H4 (cell line): ENCODE results near the gene NAA60. TPM values are rescaled to one million over a fixed set of nuclear protein-coding genes. Genes with fewer than 3 reads are reported as not detected.

Source experiments
- DNase-seq: peaks from one replicate; pipeline ENCODE4 v3.0.0-alpha.2; 2015; ENCODE audit warnings: low spot score
- total RNA-seq: library from RNA; depleted of rRNA; stranded (reverse); fragments of >200 nt; shearing (Covaris generic); gene quantifications from 2 replicates; pipeline ENCODE4 v1.2.3, GENCODE V29; 2014; rRNA removed

The NAA60 gene
- 2.7 and 8.7 TPM in 2 replicates for total RNA-seq

DNA sequence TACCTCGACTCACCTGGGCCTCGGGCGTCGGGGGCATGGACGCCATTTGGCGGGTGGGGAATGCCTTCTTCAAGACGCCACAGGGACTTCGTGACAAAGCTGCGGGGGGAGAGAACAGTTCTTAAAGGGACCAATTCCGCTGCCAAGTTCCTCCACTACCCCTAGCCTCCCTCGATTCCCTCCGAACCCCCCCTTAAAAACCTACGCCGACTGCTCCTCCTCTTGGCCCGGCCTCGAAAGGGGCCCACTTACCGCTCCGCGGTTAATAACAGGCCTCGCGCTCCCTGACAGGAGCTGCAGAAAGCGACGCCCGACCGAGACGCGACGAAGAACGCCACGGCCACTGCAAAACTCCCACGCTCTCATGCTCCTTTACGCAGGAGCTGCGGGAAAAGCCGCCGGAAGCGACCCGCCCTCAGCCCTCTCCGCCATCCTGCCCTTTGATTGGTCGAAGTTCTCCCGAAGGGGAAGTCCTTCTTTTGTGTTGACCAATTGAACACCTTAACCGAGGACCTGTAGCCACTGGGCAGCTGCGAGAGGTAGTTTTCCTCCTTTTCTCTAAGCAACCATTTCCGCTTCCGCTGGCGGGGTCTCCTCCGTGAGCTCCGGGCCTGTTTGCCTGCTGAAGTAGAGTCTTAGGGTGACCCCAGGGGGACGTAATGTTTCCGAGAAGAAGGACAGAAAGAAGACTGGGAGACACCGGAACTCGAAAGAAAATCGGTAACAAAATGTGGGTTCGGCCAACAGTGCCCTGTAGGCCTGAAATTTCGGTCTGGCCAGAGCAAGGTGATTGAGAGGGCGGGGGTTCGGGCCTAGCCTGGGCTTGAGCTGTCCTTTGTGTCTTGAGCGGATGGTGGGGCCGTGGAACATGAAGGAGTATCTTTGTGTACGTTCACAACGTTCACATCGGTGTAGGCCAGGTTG lies at the start of gene NAA60, which contains the start of gene ZNF597:
NAA60 (plus strand) TSS at position 573 of the 924 bp plus-strand sequence. CDS start 32,548 bp downstream, outside the sequence.
ZNF597 (minus strand) TSS at position 397 of the 924 bp plus-strand sequence; CDS start at position 46, 351 bp downstream.
- peak; percentile 82 for DNase-seq

GRCh38 chr16:3400446-3400778 lies 43.1 kb upstream of the NAA60 start:
- no peak for DNase-seq

- peak; percentile 98 for DNase-seq
These were observed 42.4 kb upstream of the NAA60 start, which contains the start of the genes ZNF174 and ZSCAN32 for GRCh38 chr16:3400779-3401688. TSS of gene ZNF174 (plus strand) at chr16:3401215. CDS start at chr16:3402005, 790 bp downstream. TSS of gene ZSCAN32 (minus strand) at chr16:3401004. CDS start at chr16:3397557, 3,447 bp downstream.

- no peak for DNase-seq
These were observed 41.6 kb upstream of the NAA60 start for GRCh38 chr16:3401719-3402397.

DNA sequence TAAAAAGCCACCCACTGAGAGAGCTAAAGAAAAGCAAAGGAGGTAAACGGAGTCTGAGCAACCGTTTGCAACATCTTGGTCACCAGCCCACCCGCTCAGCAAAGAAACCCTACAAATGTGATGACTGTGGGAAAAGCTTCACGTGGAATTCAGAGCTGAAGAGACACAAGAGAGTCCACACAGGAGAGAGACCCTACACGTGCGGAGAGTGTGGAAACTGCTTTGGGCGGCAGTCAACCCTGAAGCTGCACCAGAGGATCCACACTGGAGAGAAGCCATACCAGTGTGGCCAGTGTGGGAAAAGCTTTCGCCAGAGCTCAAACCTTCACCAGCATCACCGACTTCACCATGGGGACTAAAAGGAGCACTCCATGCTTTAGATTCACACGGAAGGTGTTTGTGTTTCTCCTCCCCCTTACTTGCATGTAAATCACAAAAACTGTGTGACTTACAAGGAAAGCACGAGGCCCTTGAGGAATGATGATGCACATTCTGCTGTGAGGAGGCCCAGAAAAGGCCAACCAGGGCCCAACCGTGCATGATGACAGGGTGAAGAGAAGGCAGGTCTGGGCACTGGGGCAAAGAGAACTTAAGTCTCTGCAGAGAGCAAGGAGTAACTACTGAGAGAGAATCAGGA lies 34.8 kb upstream of the NAA60 start:
- no peak for DNase-seq

- no peak for DNase-seq
These were observed 29.6 kb upstream of the NAA60 start for GRCh38 chr16:3413730-3414379.

DNA sequence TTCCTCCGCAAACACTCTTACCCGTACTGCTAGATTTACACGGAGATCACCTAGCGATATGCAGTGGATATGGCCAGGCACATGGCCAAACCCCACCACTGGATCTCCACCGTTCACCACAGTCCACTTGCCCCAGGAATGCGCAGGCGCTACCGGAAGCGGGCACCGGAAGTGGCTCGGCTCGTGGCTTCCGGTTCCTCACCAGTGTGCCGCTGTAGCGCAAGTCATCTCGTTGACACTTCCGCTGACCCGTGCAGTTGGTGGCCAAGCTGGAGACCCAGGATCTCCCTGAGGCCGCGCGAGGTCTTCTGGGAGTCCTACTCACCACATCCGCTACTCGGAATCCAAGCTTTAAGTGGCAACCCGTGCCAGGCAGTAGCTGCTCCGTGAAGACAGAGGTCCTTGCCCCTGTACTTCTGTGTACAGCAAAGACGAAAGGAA lies 11.7 kb upstream of the NAA60 start:
- DNase-seq: no peak

GRCh38 chr16:3434373-3434772 lies 9.1 kb upstream of the NAA60 start:
- no peak for DNase-seq

GRCh38 chr16:3439637-3440036 lies 3.8 kb upstream of the NAA60 start:
- DNase-seq: no peak

GRCh38 chr16:3444032-3444388 lies 530 bp downstream of the NAA60 start:
- peak; percentile 26 for DNase-seq

DNA sequence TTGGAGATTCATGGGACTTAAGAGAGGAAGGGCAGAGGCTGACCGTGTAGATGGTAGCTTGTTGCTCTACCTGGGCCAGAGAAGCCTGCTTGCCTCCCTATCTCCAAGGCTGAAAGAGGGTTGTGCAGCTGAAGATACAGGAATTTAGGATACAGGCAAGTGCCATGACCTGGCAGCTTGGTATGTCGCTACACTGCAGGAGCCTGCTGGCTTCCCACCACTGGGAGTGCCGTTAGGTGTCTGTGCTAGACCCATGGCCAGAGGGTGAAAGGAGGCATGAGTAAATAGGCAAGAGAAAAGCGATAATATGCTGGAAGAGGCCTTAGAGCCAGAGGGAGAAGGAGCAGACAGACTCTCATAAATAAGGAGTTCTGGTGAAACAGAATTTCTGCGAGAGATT lies 10.6 kb downstream of the NAA60 start:
- no peak for DNase-seq

- no peak for DNase-seq
These were observed 11.2 kb downstream of the NAA60 start for GRCh38 chr16:3454631-3455147.

- peak; percentile 77 for DNase-seq
These were observed 14.2 kb downstream of the NAA60 start for GRCh38 chr16:3457434-3458252.

- DNase-seq: no peak
These were observed 14.9 kb downstream of the NAA60 start for GRCh38 chr16:3458278-3458851.

GRCh38 chr16:3458852-3459361 lies 15.4 kb downstream of the NAA60 start:
- DNase-seq: no peak

DNA sequence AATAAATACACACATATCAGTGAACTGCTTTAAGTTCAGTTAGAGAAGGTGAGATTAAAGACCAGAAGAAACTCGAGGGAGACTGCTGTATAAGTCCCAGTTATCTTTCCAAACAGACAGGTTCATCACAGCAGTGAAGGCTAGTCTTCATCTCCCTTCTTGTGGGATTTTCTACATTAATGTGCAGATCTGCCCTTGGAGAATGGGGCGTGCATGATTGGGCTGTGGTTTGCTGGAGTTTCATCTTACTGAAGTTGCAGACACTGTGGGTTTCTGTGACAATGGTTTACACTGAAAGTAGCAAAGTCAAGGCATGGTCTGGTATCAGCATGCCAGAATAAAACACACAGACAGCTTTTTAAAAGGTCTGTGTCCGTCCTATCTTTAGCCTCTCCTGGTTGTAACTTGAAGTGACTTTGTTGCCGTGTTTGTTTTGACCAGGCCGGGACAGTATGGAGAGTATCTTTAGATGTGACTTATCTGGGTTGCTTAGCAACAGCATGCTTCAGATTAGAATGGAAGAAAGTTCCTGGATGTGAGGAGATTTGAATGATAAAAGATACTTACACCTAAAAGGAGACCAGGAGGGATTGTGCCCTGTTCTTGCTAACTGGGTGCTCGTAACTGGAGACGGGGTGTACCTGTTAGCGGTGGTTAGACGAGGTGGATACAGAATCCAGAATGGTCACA lies 16.1 kb downstream of the NAA60 start:
- DNase-seq: no peak

GRCh38 chr16:3460121-3460520 lies 16.6 kb downstream of the NAA60 start:
- DNase-seq: no peak

GRCh38 chr16:3460585-3460984 lies 17.1 kb downstream of the NAA60 start:
- DNase-seq: no peak
